Chondrocyte (in vitro differentiated cells): ENCODE measurements around the gene CHML. TPM values are rescaled to one million over a fixed set of nuclear protein-coding genes. Genes with fewer than 3 reads are reported as not detected.

ENCODE experiments used
- DNase-seq: peaks from one replicate; pipeline ENCODE4 v3.0.0; 2021; ENCODE audit warnings: mixed read lengths, low spot score
- H3K27ac Mint-ChIP-seq: one replicate; pipeline ENCODE4 v1.8.0; 2021; ENCODE audit warnings: mild to moderate bottlenecking, moderate library complexity, mixed read lengths; ENCODE audit not compliant: unreplicated experiment
- H3K27me3 Mint-ChIP-seq: 2 replicates; pipeline ENCODE4 v1.8.0; 2021; ENCODE audit warnings: low read depth, mixed read lengths
- H3K36me3 Mint-ChIP-seq: 2 replicates; pipeline ENCODE4 v1.8.0; 2021; ENCODE audit warnings: low read depth, mixed read lengths
- H3K4me1 Mint-ChIP-seq: 2 replicates; pipeline ENCODE4 v1.8.0; 2021; ENCODE audit warnings: low read depth, mild to moderate bottlenecking, mixed read lengths
- H3K4me3 Mint-ChIP-seq: one replicate; pipeline ENCODE4 v1.8.0; 2021; ENCODE audit warnings: mild to moderate bottlenecking, moderate library complexity, mixed read lengths; ENCODE audit not compliant: unreplicated experiment
- H3K9me3 Mint-ChIP-seq: 2 replicates; pipeline ENCODE4 v1.8.0; 2021; ENCODE audit warnings: low read depth, mixed read lengths
- CTCF ChIP-seq: fragments of 200-600 bp; sonication (generic); IDR thresholded peaks from 2 replicates; pipeline ENCODE4 v1.5.0; 2021; ENCODE audit warnings: antibody characterized with exemption, mild to moderate bottlenecking, moderate library complexity
- total RNA-seq: library from RNA; stranded (reverse); gene quantifications from 3 replicates; pipeline ENCODE4 v1.2.1, GENCODE V29; 2021

The CHML gene
- total RNA-seq, 1 donor from 2014 or later: 14.0 TPM

- Mint-ChIP-seq H3K27me3 (peaks cover 43% of the 10 kb centered on the region), H3K9me3 (peaks cover 5% of the 10 kb centered on the region), H3K4me3 (no peak overlapping the region), H3K27ac (no peak overlapping the region), H3K36me3 (peaks cover 2% of the 10 kb centered on the region), H3K4me1 (no peaks in the 10 kb centered on the region)
- TF ChIP-seq CTCF: no peak
- DNase-seq: no peak
These were observed 39.8 kb upstream of the CHML start for GRCh38 chr1:241679961-241680360.

- peaks cover 43% of the 10 kb centered on the region for H3K27me3 Mint-ChIP-seq
- peaks cover 2% of the 10 kb centered on the region for H3K36me3 Mint-ChIP-seq
- peaks cover 5% of the 10 kb centered on the region for H3K9me3 Mint-ChIP-seq
These were observed 39.2 kb upstream of the CHML start for GRCh38 chr1:241679404-241679803.

GRCh38 chr1:241678536-241678935, 38.4 kb upstream of the CHML start:
- no peak overlapping the region for H3K4me3 Mint-ChIP-seq
- TF ChIP-seq CTCF: no peak

More at GRCh38 chr1:241679404-241679803, 39.2 kb upstream of the CHML start:
- Mint-ChIP-seq H3K4me1 (no peaks in the 10 kb centered on the region), H3K4me3 (no peak overlapping the region), H3K27ac (no peak overlapping the region)
- DNase-seq: no peak
- no peak for TF ChIP-seq CTCF

GRCh38 chr1:241677201-241677600, 37.0 kb upstream of the CHML start:
- Mint-ChIP-seq H3K27ac (no peak overlapping the region), H3K9me3 (peaks cover 5% of the 10 kb centered on the region), H3K4me1 (no peaks in the 10 kb centered on the region), H3K4me3 (no peak overlapping the region), H3K27me3 (peaks cover 46% of the 10 kb centered on the region), H3K36me3 (peaks cover 2% of the 10 kb centered on the region)
- DNase-seq: no peak
- TF ChIP-seq CTCF: no peak

More at GRCh38 chr1:241678536-241678935, 38.4 kb upstream of the CHML start:
- Mint-ChIP-seq H3K27me3 (peaks cover 45% of the 10 kb centered on the region), H3K4me1 (no peaks in the 10 kb centered on the region), H3K36me3 (peaks cover 2% of the 10 kb centered on the region), H3K27ac (no peak overlapping the region), H3K9me3 (peaks cover 5% of the 10 kb centered on the region)
- DNase-seq: no peak

- Mint-ChIP-seq H3K9me3 (no peaks in the 10 kb centered on the region), H3K4me3 (no peak overlapping the region), H3K4me1 (no peaks in the 10 kb centered on the region), H3K36me3 (no peaks in the 10 kb centered on the region), H3K27me3 (peaks cover 42% of the 10 kb centered on the region), H3K27ac (no peak overlapping the region)
- TF ChIP-seq CTCF: no peak
- no peak for DNase-seq
These were observed 35.8 kb upstream of the CHML start for GRCh38 chr1:241675983-241676382.
